Non-pigmented ciliary epithelial cell (primary cell): ENCODE results near the gene EEF1AKMT4.
A peak's percentile ranks its signal among the peaks of the same experiment; 100 is the strongest.

Experiments
- DNase-seq: peaks from one replicate; pipeline ENCODE4 v3.0.0-alpha.2; 2010; ENCODE audit warnings: low read depth

EEF1AKMT4 gene

DNA sequence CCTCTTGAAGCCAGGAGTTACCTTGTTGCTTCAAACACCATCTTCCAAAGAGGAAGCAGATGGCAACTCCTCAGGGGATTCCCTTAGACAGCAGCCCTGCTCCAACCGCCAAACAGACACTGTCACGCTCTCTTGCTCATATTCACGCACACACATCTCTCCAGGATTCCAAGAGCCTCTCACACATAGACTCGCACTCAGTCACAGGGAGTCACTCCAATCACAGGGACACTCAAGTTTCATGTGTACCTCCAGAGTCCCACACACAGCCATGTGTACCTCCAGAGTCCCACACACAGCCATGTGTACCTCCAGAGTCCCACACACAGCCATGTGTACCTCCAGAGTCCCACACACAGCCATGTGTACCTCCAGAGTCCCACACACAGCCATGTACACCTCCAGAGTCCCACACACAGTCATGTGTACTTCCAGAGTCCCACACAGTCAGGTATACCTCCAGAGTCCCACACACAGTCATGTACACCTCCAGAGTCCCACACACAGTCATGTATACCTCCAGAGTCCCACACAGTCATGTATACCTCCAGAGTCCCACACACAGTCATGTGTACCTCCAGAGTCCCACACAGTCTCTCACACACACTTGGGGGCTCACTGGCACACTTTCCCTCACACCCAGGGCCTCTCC, 14.0 kb upstream of the EEF1AKMT4 start:
- DNase-seq = no peak

DNA sequence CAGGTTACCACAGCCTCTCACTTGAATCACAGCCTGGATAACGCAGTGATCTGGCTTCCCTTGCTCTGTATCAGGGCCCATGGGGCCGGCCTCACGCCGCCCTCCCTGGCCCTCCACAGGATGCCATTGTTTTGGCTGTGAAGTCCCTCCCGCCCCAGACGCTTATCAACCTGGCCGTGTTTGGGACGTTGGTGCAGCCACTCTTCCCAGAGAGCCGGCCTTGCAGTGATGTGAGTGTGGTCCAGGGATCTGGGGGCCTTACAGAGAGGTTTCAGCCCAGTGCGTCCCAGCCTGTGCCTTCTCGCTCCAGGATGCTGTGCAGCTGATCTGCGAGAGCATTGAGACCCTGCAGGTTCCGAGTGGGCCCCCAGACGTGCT, 13.4 kb upstream of the EEF1AKMT4 start:
- DNase-seq = no peak

DNA sequence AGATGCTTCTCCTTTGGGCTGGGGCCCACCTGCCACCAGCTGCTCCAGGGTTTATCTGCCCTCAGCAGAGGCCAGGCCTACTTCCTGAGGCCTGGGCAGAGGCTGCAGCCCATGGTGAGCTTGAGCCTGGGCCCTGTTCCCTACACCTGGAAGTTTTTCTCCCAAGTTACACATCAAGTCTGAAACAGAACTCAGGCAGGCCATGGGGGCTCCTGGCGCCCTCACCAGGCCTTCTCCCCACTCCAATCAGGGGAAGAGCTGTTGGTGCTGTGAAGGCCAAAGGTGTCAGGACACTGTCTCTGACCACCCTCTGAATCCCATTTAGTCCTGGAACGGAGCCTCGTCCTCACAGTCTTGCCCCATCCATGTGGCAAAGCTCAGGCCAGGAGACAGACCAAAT, 12.8 kb upstream of the EEF1AKMT4 start:
- DNase-seq = no peak

DNA sequence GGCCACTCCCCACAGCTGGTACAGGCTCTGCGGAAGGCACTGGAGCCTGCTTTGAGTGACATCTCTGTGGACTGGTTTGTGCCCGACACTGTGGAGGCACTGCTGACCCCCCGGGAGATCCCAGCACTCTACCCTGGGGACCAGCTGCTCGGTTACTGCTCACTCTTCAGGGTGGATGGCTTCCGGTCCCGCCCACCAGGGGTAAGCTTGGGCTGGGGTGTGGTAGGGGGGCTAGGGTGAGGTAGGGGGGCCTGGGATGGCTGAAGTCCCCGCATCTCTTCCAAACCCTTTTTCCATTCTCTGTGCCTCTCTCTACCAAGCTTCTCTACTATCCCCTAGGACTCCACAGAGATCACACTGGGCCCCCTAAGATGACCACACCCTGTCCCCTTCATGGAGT, 12.3 kb upstream of the EEF1AKMT4 start:
- no peak for DNase-seq

DNA sequence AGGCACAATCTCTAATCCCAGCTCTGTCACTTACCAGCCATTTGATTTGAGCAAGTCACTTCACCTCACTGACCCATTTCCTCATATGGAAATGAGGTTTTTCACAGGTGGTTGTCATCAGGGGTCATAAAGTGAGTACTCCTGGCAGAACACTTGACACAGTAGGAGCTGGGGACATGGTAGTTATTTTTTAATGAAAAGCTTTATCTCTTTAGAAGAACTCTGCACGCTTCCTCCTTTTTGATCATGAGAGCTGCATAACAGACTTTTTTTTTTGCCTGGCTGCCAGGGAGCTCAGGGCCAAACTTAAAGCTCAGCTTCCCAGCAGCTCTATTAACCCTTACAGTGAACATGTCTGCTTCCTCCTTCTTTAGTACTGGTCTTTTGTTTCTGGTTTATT, 11.7 kb upstream of the EEF1AKMT4 start:
- DNase-seq = no peak

DNA sequence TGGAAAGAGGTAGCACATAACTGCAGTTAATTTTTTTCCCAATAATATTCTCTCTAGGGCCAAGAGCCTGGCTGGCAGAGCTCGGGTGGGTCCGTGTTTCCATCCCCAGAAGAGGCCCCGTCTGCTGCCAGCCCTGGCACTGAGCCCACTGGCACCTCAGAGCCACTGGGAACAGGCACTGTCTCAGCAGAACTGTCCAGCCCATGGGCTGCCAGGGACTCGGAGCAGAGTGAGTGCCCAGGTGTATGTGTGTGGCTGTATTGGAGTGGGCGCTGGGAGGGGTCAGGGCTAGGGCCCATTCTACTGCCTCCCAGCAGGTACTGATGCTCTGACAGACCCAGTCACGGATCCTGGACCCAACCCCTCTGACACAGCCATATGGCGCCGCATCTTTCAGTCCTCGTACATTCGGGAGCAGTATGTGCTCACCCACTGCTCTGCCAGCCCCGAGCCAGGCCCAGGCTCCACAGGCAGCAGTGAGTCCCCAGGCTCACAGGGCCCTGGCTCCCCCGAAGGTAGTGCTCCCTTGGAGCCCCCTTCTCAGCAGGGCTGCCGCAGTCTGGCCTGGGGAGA, 11.1 kb upstream of the EEF1AKMT4 start:
- DNase-seq = no peak

DNA sequence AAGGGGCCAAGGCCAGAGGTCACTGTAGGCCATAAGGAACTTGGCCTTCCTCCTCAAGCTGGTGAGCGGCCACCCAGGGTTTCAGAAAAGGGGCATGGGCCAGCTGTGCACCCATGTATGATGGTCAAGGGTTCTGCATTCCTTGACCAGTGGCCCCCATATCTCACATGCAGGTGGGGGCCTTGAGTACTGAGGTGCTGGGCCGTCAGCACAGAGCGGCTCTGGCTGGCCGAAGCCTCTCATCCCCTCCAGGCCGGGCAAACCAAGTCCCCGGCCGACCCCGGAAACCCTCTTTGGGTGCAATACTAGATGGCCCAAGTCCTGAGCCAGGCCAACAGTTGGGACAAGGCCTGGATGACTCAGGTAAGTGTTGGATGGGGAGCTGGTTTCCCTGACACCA, 10.3 kb upstream of the EEF1AKMT4 start:
- no peak for DNase-seq

DNA sequence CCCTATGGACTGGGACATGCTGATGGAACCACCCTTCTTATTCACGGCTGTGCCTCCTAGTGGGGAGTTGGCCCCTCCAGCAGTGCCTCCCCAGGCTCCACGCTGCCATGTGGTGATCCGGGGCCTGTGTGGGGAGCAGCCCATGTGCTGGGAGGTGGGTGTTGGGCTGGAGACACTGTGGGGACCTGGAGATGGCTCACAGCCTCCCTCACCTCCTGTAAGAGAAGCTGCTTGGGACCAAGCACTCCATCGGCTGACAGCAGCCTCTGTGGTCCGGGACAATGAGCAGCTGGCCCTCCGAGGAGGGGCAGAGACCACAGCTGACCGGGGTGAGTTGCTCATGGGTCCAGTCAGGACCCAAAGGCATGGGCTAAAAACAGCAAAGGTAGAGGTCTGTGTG, 9.8 kb upstream of the EEF1AKMT4 start:
- DNase-seq = no peak

DNA sequence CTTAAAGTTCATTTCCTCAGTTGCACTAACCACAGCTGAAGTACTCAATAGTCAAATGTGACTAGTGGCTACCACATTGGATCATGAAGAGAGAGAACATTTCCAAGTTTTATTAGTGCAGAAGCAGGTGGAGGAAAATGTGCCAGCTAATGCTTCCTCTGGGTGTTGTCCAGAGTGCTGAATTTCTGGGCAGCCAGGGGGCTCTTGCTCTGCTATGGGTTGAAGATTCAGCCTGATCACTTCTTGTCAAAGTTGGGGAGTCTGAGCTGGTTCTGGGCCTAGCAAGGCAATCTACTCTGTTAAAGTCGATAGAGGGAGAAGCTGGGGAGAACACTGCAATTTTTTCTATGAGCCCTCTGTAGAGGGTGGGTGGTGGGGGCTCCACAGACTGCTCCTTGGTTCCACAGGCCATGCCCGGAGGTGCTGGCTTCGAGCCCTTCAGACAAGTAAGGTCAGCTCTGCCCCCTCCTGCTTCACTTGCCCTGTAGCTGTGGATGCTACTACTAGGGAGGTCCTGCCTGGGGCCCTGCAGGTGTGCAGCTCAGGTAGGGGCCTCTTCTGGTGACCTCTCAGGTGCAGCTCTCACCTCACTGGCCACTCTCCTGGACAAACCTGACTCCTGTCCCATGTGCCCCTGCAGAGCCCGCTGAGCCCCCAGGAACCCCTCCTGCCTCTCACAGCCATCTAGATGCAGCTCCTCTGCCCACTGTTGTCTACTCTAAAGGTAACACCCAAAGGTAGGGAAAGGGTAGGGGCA, 8.9 kb upstream of the EEF1AKMT4 start:
- DNase-seq = no peak

DNA sequence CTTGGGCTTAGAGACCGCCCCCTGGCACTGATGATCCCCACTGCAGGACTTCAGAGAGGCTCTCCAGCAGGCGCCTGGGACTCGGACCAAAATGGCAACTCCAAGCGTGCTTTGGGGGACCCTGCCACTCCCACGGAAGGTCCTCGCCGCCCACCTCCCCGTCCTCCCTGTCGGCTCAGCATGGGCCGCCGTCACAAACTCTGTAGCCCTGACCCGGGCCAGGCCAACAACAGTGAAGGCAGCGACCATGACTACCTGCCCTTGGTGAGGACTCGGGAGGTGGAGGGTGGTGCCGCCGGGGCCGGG, 8.4 kb upstream of the EEF1AKMT4 start:
- DNase-seq = no peak

DNA sequence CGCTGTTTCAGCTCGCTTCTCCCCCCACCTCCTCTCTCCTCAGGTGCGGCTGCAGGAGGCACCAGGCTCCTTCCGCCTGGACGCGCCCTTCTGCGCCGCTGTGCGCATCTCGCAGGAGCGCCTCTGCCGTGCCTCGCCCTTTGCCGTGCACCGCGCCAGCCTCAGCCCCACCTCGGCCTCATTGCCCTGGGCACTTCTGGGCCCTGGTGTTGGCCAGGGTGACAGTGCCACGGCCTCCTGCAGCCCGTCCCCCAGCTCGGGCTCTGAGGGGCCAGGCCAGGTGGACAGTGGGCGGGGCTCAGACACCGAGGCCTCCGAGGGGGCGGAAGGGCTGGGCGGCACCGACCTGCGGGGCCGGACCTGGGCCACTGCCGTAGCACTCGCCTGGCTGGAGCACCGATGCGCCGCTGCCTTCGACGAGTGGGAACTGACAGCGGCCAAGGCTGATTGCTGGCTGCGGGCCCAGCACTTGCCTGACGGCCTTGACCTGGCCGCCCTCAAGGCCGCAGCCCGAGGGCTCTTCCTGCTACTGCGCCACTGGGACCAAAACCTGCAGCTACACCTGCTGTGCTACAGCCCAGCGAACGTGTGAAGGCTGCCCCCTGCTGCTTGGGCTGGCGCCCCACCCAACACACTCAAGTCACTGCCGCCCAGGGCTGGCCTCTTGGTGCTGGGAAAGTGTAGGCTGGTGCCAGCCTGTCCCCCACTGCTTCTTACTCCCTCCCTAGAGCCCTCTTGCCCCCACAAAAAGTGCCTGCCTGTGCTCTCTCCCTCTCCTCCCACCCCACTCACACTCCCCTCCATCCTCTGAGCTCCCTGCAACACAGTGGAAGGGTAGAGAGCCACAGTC, 7.8 kb upstream of the EEF1AKMT4 start:
- DNase-seq = no peak

DNA sequence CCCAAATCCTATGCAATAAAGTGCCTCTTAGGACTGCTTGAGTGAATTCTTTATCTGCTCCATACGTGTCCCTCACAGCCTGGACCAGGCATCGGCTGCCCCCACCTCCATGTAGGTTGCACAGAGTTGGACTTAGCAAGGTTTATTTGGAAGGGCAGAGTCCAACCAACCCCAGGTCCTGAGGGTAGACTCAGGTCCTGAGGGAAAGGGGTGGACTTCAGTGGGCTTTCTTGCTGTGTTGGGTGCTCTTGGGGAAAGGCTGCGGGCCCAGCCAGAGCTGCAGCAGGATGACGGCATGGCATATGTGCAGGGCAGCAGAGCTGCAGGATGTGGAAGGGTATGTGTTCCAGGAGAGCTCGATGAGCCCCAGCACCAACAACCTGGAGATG, 7.2 kb upstream of the EEF1AKMT4 start:
- no peak for DNase-seq

DNA sequence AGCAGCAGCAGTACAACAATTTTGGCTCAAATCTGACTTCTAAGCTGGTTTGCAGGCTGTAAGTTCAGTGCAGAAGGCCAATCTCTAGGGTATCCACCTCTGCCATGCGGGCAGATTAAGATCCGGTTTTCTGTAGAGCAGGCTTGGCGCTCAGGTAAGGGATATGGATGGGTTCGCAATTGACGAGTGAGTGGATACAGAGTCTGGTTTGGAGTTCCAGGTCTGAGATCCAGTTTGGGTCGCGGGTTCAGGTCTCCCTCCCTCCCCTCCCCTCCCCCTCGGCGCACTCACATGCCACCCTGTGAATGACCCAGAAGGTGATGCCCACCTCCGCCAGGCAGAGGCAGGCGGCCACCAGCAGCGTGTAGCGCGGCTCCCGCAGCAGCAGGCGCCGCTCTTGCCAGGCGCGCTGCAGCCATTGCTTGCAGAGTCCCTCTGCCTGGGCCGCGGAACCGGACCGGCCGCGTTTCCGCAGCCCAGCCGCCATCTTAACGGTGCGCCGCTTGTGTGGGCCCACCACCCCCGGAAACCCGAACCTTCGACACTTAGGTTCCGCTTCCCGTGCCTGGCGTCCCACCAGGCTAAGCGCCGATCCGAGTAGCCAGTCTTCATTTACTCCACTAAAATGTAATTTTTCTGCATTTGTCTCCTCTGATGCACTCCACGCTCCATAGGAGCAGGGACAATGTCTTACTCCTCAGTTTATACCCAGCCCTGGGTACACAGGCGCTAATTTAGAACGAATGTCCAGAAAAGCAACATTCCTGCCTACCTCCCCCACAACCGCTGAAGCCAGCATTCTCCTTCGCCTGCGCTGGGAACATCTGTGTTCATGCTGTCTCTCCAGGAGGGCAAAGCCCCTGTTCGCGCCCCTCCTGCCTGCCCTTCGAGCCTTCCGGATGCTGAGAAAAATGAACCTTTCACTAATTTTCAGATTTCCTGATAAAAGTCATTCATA, 739 bp upstream of the EEF1AKMT4 start, which contains the start of gene ALG3:
Gene ALG3, minus strand, starts transcription at position 509 of the 958 bp plus-strand sequence. Its CDS starts 22 bp downstream, at position 487.
- peak; percentile 43 for DNase-seq

DNA sequence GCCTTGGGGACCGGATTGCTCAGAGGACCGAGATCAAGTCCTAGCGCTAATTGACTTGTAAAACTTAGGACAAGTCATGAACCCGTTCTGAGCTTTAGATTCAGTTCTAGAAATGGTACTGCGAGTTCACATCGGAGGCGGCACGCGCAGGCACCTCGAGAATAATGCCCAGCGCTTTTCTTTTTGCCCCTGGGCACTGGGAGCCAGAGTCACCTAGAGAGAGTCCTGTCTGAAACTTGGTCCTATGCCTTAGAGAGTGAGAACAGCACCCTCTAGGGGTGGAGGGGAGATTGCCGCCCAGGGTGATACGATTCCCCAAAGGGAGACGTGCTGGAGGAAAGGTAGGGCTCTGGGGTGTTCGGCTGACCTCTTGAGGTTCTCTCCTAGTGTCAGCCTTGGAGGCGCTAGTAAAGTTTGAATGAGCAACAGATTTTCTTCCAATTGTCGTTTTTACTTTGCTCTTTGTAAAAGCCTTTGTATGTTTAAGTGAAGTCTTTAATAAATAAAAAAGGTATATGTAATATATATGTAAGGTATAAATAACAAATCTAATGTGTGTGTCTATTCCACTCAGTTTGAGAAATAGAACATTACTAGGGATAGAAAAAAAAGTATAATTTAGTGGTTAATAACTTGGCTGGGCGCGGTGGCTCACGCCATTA, 826 bp downstream of the EEF1AKMT4 start:
- DNase-seq = peak; percentile 47

DNA sequence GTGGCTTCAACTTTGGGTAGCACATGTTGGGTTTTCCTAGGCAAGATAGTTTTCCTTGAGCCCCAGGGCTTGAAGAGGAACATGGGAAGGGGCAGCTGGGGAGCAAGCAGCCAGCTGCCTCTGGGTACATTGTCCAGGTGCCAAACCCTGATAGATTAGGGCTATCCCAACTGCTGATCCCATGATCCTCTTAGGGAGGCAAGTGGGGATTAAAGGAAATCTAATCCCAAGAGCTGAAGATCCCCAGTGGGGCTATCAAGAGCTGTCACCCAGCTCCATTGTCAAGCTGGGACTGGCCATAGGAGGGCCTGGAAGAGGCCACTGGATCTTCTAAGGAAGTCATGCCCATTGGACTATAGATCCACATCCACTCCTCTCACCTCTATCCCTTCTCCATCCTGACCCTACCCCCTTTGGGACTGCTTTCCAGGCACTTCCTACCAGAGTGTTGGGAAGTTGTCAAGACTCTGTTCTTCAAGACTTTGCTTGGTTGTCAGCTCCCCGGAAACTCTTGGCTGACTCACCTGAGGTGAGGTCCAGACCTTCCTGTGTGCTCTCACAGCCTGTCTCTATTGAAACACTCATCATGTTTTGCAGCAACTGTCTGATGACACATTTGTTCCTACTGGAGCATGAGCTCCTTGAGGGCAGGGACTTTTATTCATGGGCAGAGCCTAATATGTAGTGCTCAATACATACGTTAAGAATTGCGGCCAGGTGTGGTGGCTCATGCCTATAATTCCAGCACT, 6.0 kb downstream of the EEF1AKMT4 start:
- no peak for DNase-seq

DNA sequence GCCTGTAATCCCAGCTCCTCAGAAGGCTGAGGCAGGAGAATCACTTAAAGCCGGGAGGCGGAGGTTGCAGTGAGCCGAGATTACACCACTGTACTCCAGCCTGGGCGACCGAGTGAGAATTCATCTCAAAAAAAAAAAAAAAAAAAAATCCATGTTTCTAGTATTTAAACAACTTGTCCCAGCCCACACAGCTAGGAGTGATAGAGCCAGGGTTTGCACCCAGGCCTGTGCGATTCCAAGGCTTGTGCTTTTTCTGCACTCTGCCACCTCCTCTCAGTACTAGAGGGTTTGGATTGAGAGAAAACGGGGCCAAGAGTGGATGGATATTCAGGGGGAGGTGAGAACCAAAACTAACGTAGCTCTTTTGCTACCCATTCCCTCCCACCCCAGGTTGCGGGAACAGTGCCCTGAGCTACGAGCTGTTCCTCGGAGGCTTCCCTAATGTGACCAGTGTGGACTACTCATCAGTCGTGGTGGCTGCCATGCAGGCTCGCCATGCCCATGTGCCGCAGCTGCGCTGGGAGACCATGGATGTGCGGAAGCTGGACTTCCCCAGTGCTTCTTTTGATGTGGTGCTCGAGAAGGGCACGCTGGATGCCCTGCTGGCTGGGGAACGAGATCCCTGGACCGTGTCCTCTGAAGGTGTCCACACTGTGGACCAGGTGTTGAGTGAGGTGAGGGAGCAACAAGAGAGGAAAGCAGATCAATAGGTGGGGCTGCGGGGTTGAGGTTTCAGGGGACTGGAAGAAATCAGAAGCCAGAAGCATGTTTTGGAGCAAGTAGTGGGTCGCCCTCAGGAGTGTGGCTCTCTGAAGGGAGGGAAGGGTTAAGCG, 7.8 kb downstream of the EEF1AKMT4 start:
- DNase-seq = no peak

DNA sequence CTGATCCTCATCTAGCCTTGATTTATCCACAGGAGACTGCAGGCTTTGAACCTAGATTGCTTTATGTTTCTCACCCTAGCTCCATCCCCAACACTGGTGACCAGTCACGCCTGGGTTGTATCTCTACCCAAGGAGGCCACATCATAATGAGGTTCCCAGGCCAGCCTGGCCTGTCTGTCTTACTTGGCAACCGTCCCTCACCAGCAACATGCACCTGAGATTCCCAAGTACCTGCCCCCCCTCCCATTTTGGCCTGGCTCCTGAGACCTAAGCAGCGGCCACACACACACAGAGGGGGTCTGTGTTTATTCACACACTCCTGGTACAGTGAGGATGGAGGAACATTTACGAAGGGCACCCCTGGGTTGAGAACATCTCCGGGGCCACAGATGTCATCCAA, 9.5 kb downstream of the EEF1AKMT4 start:
- no peak for DNase-seq

DNA sequence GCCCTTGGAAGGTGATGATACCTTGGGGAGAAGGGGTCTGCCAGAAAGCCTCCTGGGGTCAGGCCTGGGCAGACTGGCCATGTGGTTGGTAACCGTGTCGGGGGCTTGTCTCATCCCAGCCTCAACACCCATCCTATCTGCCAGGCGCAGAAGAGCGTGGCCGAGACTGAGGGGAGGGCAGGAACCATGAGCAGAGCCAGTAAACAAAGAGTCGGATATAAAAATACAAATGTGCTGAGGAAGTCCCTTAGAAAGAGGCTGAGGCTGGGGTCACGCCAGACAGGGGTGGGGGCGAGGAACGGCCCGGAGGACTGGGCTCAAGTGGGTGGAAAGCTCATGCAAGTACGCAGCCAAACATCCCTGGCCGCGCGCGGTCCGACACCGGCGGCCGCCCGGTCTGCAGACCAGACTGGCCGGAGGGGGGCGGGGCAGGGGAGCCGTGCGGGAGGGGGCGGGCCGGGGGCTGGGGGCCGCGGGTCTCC, 10.0 kb downstream of the EEF1AKMT4 start:
- DNase-seq = no peak
